RWPE2 (cell line): ENCODE data around the gene CLTCL1.

ENCODE experiments used
- ATAC-seq: fragments of 200-7000 bp; cut with Tn5 transposase; 3 replicates; pipeline ENCODE4 v1.9.1; 2021; ENCODE audit warnings: low read depth
- DNase-seq: peaks from one replicate; pipeline ENCODE4 v3.0.0-alpha.2; 2020; ENCODE audit warnings: low spot score
- H3K27ac ChIP-seq: fragments of 450-650 bp; 2 replicates; pipeline ENCODE4 v1.5.1; 2017; ENCODE audit warnings: mild to moderate bottlenecking; ENCODE audit not compliant: poor library complexity, severe bottlenecking
- H3K27me3 ChIP-seq: fragments of 250-450 bp; sonication (Bioruptor Pico); 2 replicates; pipeline ENCODE4 v1.5.1; 2021; ENCODE audit warnings: mild to moderate bottlenecking, moderate library complexity; ENCODE audit not compliant: insufficient read depth, poor library complexity, severe bottlenecking
- H3K36me3 ChIP-seq: fragments of 250-450 bp; sonication (Bioruptor Pico); 2 replicates; pipeline ENCODE4 v1.5.1; 2020; ENCODE audit warnings: low read depth, mild to moderate bottlenecking, moderate library complexity
- H3K4me1 ChIP-seq: fragments of 250-450 bp; sonication (Bioruptor Pico); 2 replicates; pipeline ENCODE4 v1.5.1; 2021; ENCODE audit warnings: mild to moderate bottlenecking, moderate library complexity; ENCODE audit not compliant: insufficient read depth, poor library complexity, severe bottlenecking
- H3K4me3 ChIP-seq: fragments of 250-450 bp; sonication (Bioruptor Pico); 2 replicates; pipeline ENCODE4 v1.5.1; 2021; ENCODE audit warnings: mild to moderate bottlenecking, moderate library complexity; ENCODE audit not compliant: severe bottlenecking
- H3K9me3 ChIP-seq: fragments of 250-450 bp; sonication (Bioruptor Pico); 2 replicates; pipeline ENCODE4 v1.5.1; 2021; ENCODE audit warnings: mild to moderate bottlenecking, moderate library complexity; ENCODE audit not compliant: severe bottlenecking
- TF ChIP-seq, protein P1 (sequence below): fragments of 450-650 bp; IDR thresholded peaks from one replicate; pipeline ENCODE4 v1.5.1; 2017; ENCODE audit warnings: mild to moderate bottlenecking, moderate library complexity; ENCODE audit not compliant: poor library complexity, severe bottlenecking

CLTCL1 gene

DNA sequence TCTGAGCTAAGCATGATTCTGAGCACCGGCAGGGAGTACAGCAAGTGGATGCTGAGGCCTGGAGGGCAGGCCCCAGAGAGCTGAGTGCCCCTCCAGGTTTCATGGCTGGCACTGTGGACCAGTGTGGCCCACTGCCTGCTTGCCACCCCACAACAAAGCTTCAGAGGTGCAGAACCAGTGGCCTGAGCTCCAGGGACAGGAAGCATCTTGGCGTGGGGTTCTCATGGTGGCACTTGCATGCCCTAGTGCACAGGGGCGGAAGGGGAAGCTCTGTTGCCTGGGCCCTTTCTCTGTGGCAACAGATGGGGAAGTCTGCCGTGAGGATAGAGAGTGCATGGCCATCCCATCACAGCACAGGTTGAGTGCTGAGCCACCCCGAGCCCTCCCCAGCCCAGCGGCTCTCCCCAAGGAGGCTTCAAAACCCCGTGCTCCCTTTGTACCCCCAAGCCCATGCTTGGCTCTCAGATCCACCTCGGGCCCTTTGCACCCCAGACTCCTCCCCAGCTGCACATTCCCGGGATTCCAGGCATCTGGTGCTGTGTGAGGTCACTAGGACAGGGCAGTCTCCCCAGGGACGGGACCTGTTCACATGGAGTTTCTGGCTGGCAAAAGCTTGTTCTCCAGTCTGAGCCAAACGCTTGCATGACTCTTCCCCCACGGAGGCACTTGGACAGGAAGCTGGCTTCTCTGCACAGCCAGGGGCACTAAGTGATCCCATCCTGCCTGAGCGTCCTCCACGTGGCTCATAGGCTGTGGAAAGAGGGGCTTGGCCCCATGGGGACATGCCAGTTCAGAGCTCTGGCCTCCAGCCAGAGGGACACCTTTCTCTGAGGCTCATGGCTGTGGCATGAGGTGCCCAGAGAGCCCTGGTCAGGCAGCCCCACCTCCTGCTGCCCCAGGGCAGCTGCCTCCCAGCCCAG is 117.2 kb downstream of the CLTCL1 start:
- no peaks in the 10 kb centered on the region for H3K9me3 ChIP-seq
- no peak overlapping the region for H3K4me3 ChIP-seq
- H3K36me3 ChIP-seq = peaks cover 21% of the 10 kb centered on the region
- peaks cover 7% of the 10 kb centered on the region for H3K27me3 ChIP-seq
- H3K4me1 ChIP-seq = peaks cover 18% of the 10 kb centered on the region
- TF ChIP-seq, protein P1, sequence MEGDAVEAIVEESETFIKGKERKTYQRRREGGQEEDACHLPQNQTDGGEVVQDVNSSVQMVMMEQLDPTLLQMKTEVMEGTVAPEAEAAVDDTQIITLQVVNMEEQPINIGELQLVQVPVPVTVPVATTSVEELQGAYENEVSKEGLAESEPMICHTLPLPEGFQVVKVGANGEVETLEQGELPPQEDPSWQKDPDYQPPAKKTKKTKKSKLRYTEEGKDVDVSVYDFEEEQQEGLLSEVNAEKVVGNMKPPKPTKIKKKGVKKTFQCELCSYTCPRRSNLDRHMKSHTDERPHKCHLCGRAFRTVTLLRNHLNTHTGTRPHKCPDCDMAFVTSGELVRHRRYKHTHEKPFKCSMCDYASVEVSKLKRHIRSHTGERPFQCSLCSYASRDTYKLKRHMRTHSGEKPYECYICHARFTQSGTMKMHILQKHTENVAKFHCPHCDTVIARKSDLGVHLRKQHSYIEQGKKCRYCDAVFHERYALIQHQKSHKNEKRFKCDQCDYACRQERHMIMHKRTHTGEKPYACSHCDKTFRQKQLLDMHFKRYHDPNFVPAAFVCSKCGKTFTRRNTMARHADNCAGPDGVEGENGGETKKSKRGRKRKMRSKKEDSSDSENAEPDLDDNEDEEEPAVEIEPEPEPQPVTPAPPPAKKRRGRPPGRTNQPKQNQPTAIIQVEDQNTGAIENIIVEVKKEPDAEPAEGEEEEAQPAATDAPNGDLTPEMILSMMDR = no peak
- no peak for DNase-seq
- H3K27ac ChIP-seq = peak overlapping the region; percentile 75
- peak; percentile 20 for ATAC-seq

DNA sequence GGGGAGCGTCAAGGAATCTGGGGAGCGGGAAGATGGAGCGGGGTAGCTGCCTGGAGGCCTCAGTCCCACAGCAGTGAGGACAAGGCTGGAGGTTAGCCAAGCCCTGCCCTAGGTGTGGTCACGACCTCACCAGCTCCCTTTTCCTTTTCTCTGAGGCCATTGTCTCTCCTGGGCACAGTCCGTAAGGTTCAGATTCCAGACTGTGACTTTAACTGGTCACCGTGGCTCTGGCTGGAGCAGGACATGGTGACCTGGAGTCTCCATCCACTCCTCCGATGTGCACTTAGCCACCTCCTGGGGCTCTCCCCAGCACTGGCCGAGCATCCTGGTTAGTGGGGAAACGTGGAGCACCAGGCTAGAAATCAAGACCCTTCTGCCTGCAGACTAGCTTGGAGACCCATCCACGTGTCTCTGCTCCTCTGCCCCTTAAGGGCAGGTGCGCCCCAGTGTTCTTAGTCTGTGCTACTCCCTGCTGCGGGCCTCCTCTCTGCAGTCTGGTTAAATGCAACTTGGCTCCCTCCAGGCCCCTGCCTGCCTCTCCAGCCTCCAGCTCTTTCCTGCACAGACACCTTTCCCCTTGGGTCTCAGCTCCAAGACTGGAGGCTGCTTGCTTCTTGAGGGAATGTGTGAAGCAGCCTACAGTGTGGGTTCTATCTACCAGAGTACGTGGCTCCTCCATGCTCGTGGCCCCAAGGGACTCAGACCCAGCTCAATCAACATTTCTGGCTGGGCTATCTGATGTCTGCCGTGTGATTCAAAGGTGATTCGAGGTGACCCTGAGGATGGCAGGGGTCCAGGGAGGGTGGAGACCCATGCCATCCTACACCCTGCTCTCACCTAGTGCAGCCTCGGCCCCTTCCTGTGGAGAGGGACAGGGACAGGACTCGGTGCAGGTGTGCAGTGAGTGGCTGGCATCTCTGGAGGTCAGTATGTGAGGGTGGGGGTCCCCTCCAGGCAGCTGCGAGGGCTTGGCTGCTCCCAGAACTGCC is 118.2 kb downstream of the CLTCL1 start:
- Histone ChIP-seq H3K27ac (peak overlapping the region; percentile 75), H3K9me3 (no peaks in the 10 kb centered on the region), H3K4me3 (peak overlapping the region; percentile 87), H3K4me1 (peaks cover 18% of the 10 kb centered on the region), H3K27me3 (peaks cover 18% of the 10 kb centered on the region), H3K36me3 (peaks cover 21% of the 10 kb centered on the region)
- ATAC-seq (no peak), DNase-seq (no peak)
- TF ChIP-seq, protein P1 = no peak

DNA sequence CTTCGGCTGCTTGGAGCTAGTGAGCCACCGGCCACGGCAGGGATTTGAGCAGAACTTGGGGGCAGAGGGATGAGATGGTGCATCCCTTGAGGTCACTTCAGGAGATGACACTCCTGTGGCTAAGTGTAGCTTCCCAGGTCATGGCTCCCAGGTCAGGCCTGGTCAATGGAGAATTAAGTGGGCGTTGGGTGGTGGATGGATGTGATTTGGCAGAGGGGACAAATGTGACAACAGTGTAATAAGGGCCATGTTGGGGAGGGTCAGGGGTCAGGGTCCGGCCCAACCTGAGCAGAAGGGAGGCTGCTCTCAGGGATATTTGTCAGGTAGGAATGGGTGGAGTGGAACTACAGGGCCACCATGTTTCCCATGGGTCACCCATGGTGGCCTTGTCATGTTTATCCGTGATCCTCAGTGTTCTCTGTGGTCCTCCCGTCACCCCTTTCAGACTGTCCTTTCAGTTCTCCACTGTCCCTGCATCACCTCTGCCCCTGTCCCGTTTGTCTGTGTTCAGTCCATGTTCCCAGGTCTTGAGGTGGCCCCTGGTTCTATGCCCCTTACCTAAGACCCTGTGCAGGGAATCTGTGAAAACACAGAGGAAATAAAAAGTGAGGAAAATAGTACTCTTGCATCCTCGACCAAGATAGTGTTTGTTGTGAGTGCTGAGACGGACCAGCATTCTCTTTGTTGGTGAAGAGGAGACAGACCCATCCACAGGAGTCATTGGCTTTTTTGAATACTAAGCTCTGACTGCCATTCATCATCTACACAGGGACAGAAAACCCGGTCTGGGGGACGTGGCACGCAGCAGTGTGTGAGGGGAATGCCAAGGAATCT is 119.1 kb downstream of the CLTCL1 start:
- Histone ChIP-seq H3K36me3 (peaks cover 21% of the 10 kb centered on the region), H3K27ac (peak overlapping the region; percentile 75), H3K27me3 (peaks cover 27% of the 10 kb centered on the region), H3K9me3 (no peaks in the 10 kb centered on the region), H3K4me1 (peaks cover 18% of the 10 kb centered on the region), H3K4me3 (peak overlapping the region; percentile 87)
- ATAC-seq = no peak
- TF ChIP-seq, protein P1 = no peak
- no peak for DNase-seq

DNA sequence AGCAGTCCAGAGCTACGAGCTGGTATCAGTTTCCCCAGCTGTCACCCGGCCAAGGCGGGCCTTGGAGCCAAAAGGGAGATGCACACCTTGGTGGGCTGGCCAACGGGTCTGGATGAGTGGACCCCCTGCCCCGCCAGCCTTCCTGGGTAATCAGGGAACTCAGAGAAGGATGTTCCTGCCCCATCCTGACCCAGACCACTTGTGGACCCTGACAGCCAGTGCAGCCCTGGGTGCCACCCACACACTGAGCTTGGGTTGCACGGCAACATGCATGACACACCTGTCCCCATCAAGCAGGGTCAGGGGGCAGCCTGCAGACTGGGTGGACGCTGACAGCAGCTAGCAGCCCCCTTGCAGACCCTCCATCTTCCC is 121.6 kb downstream of the CLTCL1 start:
- TF ChIP-seq, protein P1 = no peak
- H3K36me3 ChIP-seq = no peaks in the 10 kb centered on the region; the same call in 1 of the 2 replicates
- DNase-seq = no peak
- no peaks in the 10 kb centered on the region for H3K9me3 ChIP-seq
- peak overlapping the region; percentile 11 for H3K4me3 ChIP-seq
- no peak overlapping the region for H3K27ac ChIP-seq
- H3K4me1 ChIP-seq = peaks cover 17% of the 10 kb centered on the region
- H3K27me3 ChIP-seq = peaks cover 37% of the 10 kb centered on the region
- no peak for ATAC-seq
